Smooth muscle cell (in vitro differentiated cells): ENCODE results near the gene PALD1. TPM values are rescaled to one million over a fixed set of nuclear protein-coding genes. Genes with fewer than 3 reads are reported as not detected.

Source experiments
- DNase-seq: peaks from one replicate; lab custom pipeline; 2025; ENCODE audit not compliant: unreplicated experiment; lab: John Stamatoyannopoulos, UW
- H2AFZ ChIP-seq: fragments of 200-600 bp; sonication (generic); 2 replicates; pipeline ENCODE4 v1.6.0; 2016; ENCODE audit warnings: antibody characterized with exemption, low read depth, mild to moderate bottlenecking
- H3F3A ChIP-seq: fragments of 200-600 bp; sonication (generic); 2 replicates; pipeline ENCODE4 v1.6.0; 2017; ENCODE audit warnings: antibody characterized with exemption, low read depth
- H3K27ac ChIP-seq: fragments of 200-600 bp; sonication (generic); 2 replicates; pipeline ENCODE4 v1.5.1; 2016; ENCODE audit warnings: low read depth, mild to moderate bottlenecking
- H3K27me3 ChIP-seq: fragments of 200-600 bp; sonication (generic); 2 replicates; pipeline ENCODE4 v1.6.1; 2016; ENCODE audit warnings: low read depth, mild to moderate bottlenecking
- H3K36me3 ChIP-seq: fragments of 200-600 bp; sonication (generic); 2 replicates; pipeline ENCODE4 v1.5.1; 2016; ENCODE audit warnings: low read depth
- H3K4me1 ChIP-seq: fragments of 200-600 bp; sonication (generic); 2 replicates; pipeline ENCODE4 v1.5.1; 2016; ENCODE audit warnings: low read depth
- H3K4me2 ChIP-seq: fragments of 200-600 bp; sonication (generic); 2 replicates; pipeline ENCODE4 v1.6.0; 2016; ENCODE audit warnings: mild to moderate bottlenecking
- H3K4me3 ChIP-seq: fragments of 200-600 bp; sonication (generic); 2 replicates; pipeline ENCODE4 v1.5.1; 2016; ENCODE audit warnings: mild to moderate bottlenecking
- H3K79me2 ChIP-seq: fragments of 200-600 bp; sonication (generic); 2 replicates; pipeline ENCODE4 v1.6.0; 2016; ENCODE audit warnings: low read depth, mild to moderate bottlenecking
- H3K9ac ChIP-seq: fragments of 200-600 bp; sonication (generic); 2 replicates; pipeline ENCODE4 v1.6.0; 2016; ENCODE audit warnings: low read depth
- H3K9me3 ChIP-seq: fragments of 200-600 bp; sonication (generic); replicated peaks from 2 replicates; pipeline ENCODE4 v1.5.1; 2016; ENCODE audit warnings: low read depth
- H4K20me1 ChIP-seq: fragments of 200-600 bp; sonication (generic); 2 replicates; pipeline ENCODE4 v1.6.0; 2016; ENCODE audit warnings: low read depth
- CTCF ChIP-seq: fragments of 200-600 bp; sonication (generic); IDR thresholded peaks from 2 replicates; pipeline ENCODE4 v1.5.1; 2017; ENCODE audit warnings: borderline replicate concordance, mild to moderate bottlenecking, antibody characterized with exemption; ENCODE audit not compliant: insufficient read depth, poor library complexity, severe bottlenecking
- WGBS: methylation state at CpG from one replicate; pipeline ENCODE4 v1.1.7; 2016; ENCODE audit warnings: low lambda C conversion rate; 5-methylcytosine and 5-hydroxymethylcytosine counted together
- polyA plus RNA-seq: library from polyadenylated mRNA; unstranded; fragments of >200 nt; fragmentation: Nextera tagmentation; extraction: Ambion mirVana; gene quantifications from 2 replicates; pipeline ENCODE4 v1.2.1, GENCODE V29; 2016
- total RNA-seq: library from RNA; depleted of rRNA; stranded (reverse); fragments of >200 nt; gene quantifications from 2 replicates; pipeline ENCODE4 v1.2.3, GENCODE V29; 2014

PALD1 gene
- total and polyA plus RNA-seq, 2 experiments from 2014 or later: 1.4 to 2.2 TPM

- peaks cover 7% of the 10 kb centered on the region for H3F3A ChIP-seq
- no peak overlapping the region for H3K27ac ChIP-seq
- peak overlapping the region; percentile 56 for H3K4me3 ChIP-seq
- H3K9ac ChIP-seq: no peak overlapping the region
- no peak for TF ChIP-seq CTCF
- no peaks in the 10 kb centered on the region for H3K79me2 ChIP-seq
- no peak overlapping the region for H2AFZ ChIP-seq
- peaks cover 9% of the 10 kb centered on the region for H3K4me1 ChIP-seq
- no peaks in the 10 kb centered on the region for H4K20me1 ChIP-seq
- H3K9me3 ChIP-seq: no peaks in the 10 kb centered on the region
- no peaks in the 10 kb centered on the region for H3K36me3 ChIP-seq
- no peak for DNase-seq
- H3K4me2 ChIP-seq: peak overlapping the region; percentile 92
- peaks cover 6% of the 10 kb centered on the region for H3K27me3 ChIP-seq
- 7% methylated on average over 27 of the region's 27 CpGs for WGBS
Measured at GRCh38 chr10:70477661-70478162, 855 bp upstream of the PALD1 start.

GRCh38 chr10:70479165-70479581, 606 bp downstream of the PALD1 start:
- no peaks in the 10 kb centered on the region for H3K79me2 ChIP-seq
- WGBS: 29% methylated on average over 11 of the region's 11 CpGs
- TF ChIP-seq CTCF: no peak
- peaks cover 6% of the 10 kb centered on the region for H3K27me3 ChIP-seq
- H3F3A ChIP-seq: peaks cover 7% of the 10 kb centered on the region
- H4K20me1 ChIP-seq: no peaks in the 10 kb centered on the region
- H3K27ac ChIP-seq: no peak overlapping the region
- H3K4me1 ChIP-seq: peaks cover 9% of the 10 kb centered on the region
- peak overlapping the region; percentile 75 for H2AFZ ChIP-seq
- H3K4me3 ChIP-seq: peak overlapping the region; percentile 56
- H3K4me2 ChIP-seq: peak overlapping the region; percentile 92
- H3K9me3 ChIP-seq: no peaks in the 10 kb centered on the region
- DNase-seq: no peak
- H3K9ac ChIP-seq: no peak overlapping the region
- no peaks in the 10 kb centered on the region for H3K36me3 ChIP-seq

- H3K27ac ChIP-seq: no peak overlapping the region
- no peak for DNase-seq
- no peak for TF ChIP-seq CTCF
- no peak overlapping the region for H2AFZ ChIP-seq
- peaks cover 5% of the 10 kb centered on the region for H3K27me3 ChIP-seq
- no peaks in the 10 kb centered on the region for H3K9me3 ChIP-seq
- H4K20me1 ChIP-seq: no peaks in the 10 kb centered on the region
- H3K4me3 ChIP-seq: no peak overlapping the region
- H3K4me2 ChIP-seq: no peak overlapping the region
- H3K4me1 ChIP-seq: peaks cover 9% of the 10 kb centered on the region
- no peak overlapping the region for H3K9ac ChIP-seq
- H3K36me3 ChIP-seq: no peaks in the 10 kb centered on the region
- H3K79me2 ChIP-seq: no peaks in the 10 kb centered on the region
- H3F3A ChIP-seq: peaks cover 7% of the 10 kb centered on the region
- WGBS: 74% methylated on average over 8 of the region's 8 CpGs
Measured at GRCh38 chr10:70479626-70480238, 1.2 kb downstream of the PALD1 start.
